GM21737 (cell line): ENCODE measurements around the gene CCDC167.

ENCODE experiments used
- ATAC-seq: cut with Tn5 transposase; IDR thresholded peaks from one replicate; pipeline ENCODE4 v1.9.1; 2021; ENCODE audit warnings: mild to moderate bottlenecking, moderate library complexity; ENCODE audit not compliant: unreplicated experiment

Gene CCDC167

GRCh38 chr6:37491171-37491829, 8.4 kb downstream of the CCDC167 start:
- ATAC-seq: no peak

- no peak for ATAC-seq
Observed at GRCh38 chr6:37490536-37491170, 9.0 kb downstream of the CCDC167 start.

GRCh38 chr6:37489697-37490336, 9.9 kb downstream of the CCDC167 start:
- no peak for ATAC-seq

- no peak for ATAC-seq
Observed at GRCh38 chr6:37488476-37488875, 11.2 kb downstream of the CCDC167 start.

- ATAC-seq: no peak
Observed at GRCh38 chr6:37487591-37488380, 11.9 kb downstream of the CCDC167 start.

DNA sequence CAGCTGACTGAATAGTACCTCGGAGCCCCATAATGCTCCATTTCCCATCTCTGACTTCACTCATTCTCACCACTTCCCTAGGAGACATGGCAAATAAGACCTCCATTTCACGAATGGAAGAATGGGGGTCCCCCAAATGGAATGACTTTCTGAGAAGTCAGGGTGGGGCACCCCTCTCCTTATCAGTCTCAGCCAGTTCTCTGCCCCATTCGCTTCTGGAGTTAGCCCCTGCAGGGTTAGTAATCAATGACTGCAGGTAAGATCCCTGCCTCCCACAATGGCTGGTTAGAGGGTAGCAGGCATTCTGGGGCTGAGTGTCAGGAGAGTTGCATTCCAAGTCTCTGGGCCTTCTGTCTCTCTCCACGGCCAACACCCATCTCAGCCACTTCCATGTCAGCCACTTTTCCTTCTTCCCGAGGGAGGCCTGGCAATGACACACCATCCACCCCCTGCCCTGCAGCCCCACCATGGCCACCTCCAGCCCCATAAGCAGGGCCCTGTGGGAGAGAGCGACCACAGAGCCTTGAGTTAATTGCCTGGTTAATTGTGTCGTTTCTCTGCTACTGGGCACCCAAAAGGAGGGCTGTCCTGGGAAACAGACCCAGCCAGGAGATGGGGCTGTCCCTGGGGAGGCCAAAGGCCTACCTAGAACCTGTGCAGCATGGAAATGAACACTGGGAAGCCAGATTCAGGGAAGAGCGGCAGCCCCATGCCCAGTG, 13.4 kb downstream of the CCDC167 start:
- ATAC-seq: no peak

DNA sequence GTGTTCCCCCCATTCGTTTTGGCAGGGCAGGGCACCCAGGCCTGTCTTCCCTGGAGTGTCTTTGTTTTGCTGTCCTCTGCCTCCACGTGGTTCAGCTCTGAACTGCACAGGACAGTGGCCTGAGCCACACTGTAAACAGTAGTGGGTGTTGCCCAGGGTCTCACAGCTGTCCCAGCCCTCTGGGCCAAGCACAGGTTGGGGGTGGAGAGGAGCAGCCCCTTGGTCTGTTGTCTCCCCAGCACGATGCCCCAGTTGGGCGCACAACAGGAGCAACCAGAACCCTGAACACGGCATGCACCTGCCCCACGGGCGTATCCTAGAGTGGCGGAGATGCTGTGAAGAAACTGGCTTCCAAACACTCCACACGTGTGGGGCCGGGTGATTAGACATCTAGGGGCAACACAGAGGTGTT, 14.4 kb downstream of the CCDC167 start:
- no peak for ATAC-seq

- ATAC-seq: no peak
Observed at GRCh38 chr6:37484786-37485170, 14.9 kb downstream of the CCDC167 start.

DNA sequence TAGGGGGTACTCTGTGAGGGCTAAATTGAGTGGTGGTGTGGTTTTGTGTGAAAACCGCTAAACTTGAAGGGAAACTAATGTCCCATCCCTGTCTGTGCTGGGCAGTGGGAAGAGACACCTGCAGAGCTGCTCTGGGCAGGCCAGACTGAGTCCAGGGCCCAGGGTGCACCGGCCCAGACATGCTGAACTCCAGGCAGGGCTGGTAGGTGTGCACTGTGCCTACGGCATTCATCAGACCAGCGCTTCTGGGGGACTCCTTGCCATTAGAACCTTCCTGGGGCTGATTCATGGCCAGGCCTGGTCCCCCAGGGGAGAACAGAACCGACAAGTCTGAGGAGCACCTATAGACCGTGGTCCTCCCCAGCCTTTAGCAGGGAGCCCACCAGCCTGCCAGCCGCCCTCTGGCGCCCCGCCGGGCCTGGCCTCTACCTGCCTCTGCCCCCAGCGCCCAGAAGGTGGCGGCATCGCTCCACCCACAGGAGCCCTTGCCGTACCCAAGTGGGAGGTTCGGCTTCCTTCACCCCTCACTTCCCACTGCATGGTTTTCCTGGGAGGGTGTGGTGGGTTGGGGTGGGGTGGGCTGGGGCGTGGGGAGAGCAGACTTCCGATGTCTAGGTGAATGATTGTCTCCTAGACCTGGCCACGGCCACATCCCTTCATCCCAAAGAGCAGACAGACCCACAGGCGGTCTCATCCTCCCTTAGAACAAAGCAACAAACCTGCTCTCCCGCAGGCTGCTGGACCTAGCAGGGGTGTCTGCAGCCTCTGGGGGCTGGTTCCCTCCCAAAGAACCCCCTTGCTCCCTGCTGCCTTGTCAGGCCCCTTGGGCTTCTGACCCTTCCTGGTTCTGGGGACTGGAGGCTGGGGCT, 15.5 kb downstream of the CCDC167 start:
- ATAC-seq: no peak

DNA sequence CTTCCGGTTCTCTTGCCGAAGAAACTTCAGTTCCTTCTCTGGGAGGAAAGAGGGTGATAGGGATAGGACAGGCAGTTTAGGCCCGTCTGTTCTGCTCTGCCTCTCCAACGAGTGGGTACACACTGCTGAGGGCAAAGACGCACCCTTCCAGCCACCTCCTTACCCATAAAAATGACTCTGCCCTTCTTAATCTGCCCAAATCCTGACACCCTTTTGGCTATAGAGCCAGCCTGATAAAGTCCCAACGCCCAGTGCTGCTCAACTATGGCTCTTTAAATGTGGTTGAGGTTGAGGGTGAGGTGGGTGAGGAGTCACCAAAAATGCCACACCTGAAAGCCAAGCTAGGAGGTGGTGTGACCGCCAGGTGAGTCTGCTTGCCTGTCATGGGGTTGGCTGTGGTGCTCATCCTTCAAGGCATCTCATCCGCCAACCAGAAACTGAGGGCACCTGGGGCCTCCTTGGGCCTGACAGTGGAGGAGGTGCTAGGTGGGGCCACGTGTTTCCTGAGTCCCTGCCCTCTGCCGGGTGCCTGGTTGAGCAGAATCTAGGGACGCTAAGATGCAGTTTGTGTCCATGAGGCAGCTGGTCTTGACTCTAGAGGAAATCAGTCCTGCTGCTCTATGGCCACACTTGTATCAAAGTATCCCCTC, 16.3 kb downstream of the CCDC167 start:
- no peak for ATAC-seq

GRCh38 chr6:37482606-37483251, 17.0 kb downstream of the CCDC167 start:
- ATAC-seq: no peak

DNA sequence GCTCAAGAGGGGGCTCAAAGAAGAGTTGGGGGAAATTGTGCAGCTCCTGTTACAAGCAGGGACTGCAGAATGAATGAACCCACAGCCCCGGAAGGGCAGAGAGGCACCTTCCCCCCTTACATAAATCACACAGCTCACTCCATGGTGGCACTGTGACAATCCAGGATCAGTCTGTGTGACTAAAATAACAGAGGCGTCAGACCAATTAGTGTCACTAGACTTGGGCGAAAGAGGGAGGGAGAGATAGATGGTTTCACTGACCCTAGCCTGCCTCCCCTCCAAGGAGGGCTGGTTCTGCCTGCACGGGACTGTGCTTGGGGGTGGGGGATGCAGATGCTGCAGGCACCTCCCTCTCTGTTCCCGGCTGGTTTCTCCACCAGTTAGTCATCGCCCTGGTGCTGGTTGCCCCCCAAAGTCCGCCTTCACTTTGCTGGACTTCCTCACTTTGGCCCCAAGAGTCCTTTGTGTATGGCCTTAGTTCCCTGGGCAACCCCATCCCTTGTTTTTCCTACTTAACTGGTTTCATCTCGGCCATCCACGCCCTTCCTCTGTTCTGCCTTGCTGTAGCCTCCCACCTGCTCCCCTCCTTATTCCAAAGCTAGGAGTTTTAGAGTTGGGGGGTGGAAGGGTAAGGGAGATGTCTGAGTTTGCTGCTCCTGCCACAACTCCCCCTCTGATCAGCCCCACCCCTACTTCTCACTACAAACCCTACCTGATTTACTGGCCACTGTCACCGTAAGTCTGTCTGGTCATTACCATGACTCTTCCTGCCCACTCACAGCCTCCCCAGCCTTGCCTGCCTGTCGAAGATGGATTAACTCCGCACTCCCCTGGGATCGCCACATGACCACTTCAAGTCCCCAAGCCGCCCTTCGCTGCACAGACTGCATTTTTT, 17.7 kb downstream of the CCDC167 start:
- no peak for ATAC-seq

DNA sequence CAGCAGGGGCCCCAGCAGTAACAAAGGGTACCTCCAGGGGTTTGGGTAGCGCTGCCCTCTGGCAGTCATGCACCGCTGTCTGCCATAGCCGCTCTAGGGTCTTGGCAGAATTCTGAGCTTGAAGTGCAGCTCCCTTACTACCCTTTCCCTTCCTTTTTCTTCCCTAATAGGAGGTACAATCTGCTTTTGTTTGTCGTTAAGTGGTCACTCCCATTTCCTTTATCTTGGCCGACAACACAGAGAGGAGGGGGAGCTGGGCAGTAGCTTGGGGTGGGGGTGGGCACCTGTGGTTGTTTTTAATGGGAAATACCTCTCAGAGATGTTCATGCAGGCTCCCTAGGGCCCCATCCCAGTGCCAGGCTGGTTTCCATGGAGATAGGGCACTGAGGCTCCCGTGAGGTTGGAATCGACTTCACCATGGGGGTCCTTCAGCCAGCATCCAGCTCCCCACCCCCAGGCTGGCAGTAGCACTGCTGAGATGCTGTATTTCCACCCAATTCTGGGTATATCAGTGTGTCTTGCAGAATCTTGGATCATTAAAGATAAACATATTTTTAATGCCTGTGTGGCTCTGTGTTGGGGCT, 18.6 kb downstream of the CCDC167 start:
- no peak for ATAC-seq

- no peak for ATAC-seq
Observed at GRCh38 chr6:37480118-37480736, 19.5 kb downstream of the CCDC167 start.

GRCh38 chr6:37479266-37479854, 20.3 kb downstream of the CCDC167 start:
- ATAC-seq: no peak

- no peak for ATAC-seq
Observed at GRCh38 chr6:37478827-37479226, 20.9 kb downstream of the CCDC167 start.
